Retinal pigment epithelial cell (primary cell): ENCODE measurements around the gene MIER3.

Experiments used
- DNase-seq: peaks from one replicate; pipeline ENCODE4 v3.0.0-alpha.2; 2010; ENCODE audit warnings: low read depth
- H3K4me3 ChIP-seq: 2 replicates; pipeline ENCODE4 v1.5.1; 2011; ENCODE audit warnings: mild to moderate bottlenecking, low read length, control low read depth, moderate library complexity
- CTCF ChIP-seq: conservative IDR thresholded peaks from 2 replicates; pipeline ENCODE4 v1.5.1; 2011; ENCODE audit warnings: low read depth, low read length, control low read depth, inconsistent platforms

The MIER3 gene

GRCh38 chr5:56947052-56947451 is 4.9 kb downstream of the MIER3 start:
- no peak for DNase-seq
- no peak for TF ChIP-seq CTCF
- H3K4me3 ChIP-seq: no peak overlapping the region

GRCh38 chr5:56941981-56942380 is 9.9 kb downstream of the MIER3 start:
- TF ChIP-seq CTCF: no peak
- DNase-seq: no peak

GRCh38 chr5:56938858-56939257 is 13.1 kb downstream of the MIER3 start:
- no peak overlapping the region for H3K4me3 ChIP-seq
- TF ChIP-seq CTCF: no peak
- DNase-seq: no peak

More at GRCh38 chr5:56941981-56942380, 9.9 kb downstream of the MIER3 start:
- no peak overlapping the region for H3K4me3 ChIP-seq

- H3K4me3 ChIP-seq: no peak overlapping the region
- TF ChIP-seq CTCF: no peak
- DNase-seq: no peak
These were observed 17.6 kb downstream of the MIER3 start for GRCh38 chr5:56934325-56934724.

- H3K4me3 ChIP-seq: no peak overlapping the region
- no peak for TF ChIP-seq CTCF
- DNase-seq: no peak
These were observed 29.0 kb downstream of the MIER3 start for GRCh38 chr5:56922922-56923321.

GRCh38 chr5:56919942-56920662 is 31.8 kb downstream of the MIER3 start:
- DNase-seq: no peak
- no peak overlapping the region for H3K4me3 ChIP-seq
- TF ChIP-seq CTCF: no peak

- DNase-seq: no peak
- TF ChIP-seq CTCF: no peak
- no peak overlapping the region for H3K4me3 ChIP-seq
These were observed 33.9 kb downstream of the MIER3 start for GRCh38 chr5:56918054-56918453.
